Fibroblast of skin of right quadriceps (primary cell): ENCODE results near the gene ITGA3.
"Not testable (repeated sequence)": the region's sequence is repeated elsewhere in the genome, so short reads cannot be mapped to it uniquely, and the experiment has no call there.

Experiments used
- DNase-seq: peaks from one replicate; pipeline ENCODE4 v3.0.0-alpha.2; 2013

ITGA3 gene

DNA sequence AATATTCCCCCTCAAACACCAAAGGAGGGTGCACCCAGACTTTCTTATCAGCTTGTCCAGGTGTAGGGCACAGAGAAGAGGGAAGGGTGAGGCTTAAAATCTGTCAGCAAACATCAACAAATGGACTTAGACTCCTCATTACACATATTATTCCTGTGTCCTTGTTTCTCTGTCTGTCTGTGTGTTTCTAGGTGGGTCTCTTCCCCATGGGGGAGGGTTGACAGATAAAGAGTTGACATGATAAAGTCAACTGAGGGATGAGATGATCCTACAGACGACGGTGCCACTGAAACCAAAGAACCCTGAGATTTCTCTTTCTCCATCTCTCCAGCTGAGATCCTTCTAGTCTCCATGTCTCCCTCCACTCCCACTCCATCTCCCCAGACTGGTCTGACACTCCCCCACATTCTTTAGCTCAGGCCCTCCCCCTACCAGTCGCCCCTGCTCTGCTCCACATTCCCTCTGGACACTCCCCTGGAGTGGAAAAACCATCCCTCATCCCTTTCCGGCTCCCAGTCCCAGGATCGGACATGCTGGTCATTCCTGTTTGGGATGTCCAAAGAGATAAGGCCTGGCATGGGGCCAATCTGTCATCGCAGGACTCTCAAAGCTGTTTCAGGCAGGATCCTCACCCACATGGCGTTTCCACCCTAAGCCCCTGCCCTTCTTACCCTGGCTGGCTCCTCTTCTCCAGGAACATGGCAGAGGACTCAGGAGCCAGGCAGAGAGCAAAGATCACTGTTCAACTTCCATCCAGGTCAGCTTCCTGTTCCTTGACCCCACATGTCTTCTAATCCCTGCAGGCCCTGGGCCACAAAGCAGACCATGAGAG lies 2.9 kb upstream of the ITGA3 start:
- DNase-seq = no peak

DNA sequence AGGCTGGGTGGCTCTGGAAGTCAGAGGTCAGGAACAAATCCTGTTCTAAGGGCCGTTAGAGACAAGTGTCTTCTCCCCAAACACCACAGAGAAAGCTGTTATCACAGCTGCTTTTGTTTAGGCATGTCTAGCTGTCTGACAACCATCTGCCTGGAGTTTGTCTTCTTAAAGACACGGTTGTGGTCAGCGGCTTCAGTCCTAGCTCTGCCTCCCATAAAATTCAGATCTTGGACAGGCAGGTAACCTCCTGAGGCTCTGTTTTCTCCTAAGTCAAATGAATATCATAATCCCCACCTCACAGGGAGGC lies 2.3 kb upstream of the ITGA3 start:
- DNase-seq = no peak

DNA sequence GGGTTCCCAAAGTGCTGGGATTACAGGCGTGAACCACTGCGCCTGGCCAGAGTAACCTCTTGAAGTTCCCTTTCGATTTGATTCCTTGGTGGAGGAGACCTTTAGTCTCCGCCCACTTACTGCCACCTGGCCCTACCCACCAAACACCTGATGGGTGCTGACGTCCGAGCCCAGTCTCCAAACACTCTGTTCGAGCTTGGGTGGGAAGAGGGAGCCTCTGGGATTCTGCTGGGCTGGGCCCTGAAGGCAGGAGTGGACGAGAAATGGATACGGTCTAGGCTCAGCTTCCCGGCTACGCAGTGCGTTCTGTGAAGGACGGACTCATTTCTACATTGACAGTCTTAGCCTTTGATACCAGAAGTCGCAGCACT lies 870 bp upstream of the ITGA3 start:
- DNase-seq = no peak

DNA sequence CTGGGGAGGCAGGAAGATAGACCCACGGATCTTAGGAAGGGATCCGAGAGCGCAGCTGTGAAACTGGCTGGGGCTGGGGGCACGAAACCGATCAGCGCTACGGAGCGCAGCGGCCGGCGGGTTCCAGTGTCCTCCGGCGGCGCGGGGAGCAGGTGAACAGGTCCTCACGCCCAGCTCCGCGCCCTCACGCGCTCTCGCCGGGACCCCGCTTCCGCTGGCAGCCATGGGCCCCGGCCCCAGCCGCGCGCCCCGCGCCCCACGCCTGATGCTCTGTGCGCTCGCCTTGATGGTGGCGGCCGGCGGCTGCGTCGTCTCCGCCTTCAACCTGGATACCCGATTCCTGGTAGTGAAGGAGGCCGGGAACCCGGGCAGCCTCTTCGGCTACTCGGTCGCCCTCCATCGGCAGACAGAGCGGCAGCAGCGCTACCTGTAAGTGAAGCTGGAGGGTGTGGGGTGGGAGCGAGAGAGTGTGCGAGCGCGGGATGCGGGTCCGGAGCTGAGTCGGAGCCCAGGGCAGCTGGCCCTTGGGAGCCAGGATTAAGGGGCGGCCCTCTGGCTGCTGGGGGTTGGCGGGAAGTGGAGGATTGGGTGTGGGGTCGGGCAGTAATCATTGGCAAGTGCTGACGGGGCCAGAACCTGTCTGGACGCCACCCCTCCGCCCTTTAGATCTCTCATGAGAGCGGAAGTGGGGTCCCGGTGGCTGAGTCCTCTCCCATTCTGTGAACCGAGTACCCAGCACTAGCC lies 479 bp downstream of the ITGA3 start:
- peak; percentile 63 for DNase-seq

DNA sequence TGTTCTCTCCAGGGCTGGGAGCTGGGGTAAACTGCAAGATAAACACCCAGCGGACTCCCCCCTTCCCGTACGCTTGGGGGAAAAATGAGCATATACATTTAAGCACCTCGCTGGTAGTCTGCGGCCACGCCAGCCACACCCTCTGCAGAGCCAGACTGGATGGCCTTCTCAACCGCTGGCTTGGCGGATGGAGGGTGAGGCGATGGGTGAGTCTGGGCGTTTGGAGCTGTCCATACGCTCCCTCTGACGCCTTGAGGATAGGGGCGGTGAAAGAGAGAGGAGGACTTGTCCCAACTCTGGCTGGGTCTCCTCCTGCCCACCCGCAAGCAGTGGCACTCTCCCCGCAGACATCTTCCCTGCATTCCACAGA lies 1.0 kb downstream of the ITGA3 start:
- no peak for DNase-seq

DNA sequence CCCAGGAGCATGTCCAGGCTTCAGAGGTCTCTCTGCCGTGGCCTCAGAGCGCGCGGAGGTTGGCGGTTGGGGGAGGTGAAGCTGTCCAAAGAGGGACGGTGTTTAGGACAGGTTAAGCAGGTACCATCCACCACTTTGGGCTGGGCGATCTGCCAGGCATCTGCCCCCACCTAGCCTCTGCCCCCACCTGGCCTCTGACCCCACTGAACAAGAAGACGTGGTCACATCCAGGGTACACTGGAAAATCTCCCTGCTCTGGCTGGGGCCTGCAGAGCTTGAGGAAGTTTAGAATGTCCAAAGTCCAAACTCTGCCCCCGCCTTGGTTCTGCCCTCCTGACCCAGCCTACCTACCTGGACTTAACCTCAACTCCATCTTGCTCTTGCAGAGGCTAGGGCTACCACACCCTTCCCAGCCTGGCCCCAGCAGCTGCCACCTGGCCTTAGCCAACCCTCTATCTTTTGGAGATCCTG lies 1.6 kb downstream of the ITGA3 start:
- no peak for DNase-seq

DNA sequence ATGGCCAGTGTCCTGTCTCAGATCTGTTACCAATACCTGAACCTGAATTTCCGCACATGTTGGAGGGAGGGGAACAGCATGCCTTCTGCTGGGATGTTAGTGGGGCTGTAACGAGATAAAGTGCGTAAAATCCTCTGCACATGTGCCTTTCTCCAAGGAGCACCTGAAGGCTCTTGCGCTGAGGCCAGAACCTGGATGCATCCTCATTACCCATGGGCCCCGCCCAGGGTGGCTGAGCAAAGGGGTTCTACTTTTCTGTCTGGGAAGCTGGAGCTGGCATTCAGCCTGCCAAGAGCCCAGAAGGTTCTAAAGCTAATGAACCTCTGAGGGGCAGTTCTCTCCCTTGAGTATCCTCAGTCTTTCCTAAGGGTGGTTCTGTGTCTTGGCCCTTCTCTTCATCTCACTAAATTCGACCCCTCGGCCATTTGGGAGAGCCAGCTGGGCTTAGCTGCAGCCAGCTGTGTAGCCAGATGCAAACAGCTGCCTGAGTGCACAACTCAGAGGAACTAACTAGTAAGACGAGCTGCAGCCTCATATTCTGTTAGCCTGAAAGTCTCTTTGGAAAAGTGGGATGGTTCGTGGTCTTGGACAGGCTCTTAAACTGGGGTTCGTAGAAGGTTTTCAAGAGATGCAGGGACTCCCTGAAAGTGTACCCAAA lies 2.5 kb downstream of the ITGA3 start:
- no peak for DNase-seq

DNA sequence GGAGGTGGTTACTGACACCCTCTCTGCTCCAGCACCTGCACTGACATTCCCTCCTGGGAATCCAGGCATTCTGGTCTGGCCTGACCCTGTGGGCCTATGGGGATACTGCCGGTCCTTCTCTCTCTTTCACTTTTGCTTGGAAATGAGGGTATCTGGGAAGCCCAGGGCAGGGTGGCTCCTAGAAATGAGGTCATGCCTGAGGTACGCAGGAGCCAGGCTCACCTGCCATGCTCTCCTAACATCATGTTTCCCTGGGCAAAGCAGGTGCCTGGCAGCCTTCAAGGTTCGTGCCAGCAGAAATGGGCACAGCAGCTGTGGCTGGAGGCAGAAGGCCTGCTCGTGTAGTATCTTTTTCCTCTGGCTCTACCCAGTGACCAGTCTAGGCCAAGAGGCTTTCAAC lies 3.3 kb downstream of the ITGA3 start:
- DNase-seq = no peak

DNA sequence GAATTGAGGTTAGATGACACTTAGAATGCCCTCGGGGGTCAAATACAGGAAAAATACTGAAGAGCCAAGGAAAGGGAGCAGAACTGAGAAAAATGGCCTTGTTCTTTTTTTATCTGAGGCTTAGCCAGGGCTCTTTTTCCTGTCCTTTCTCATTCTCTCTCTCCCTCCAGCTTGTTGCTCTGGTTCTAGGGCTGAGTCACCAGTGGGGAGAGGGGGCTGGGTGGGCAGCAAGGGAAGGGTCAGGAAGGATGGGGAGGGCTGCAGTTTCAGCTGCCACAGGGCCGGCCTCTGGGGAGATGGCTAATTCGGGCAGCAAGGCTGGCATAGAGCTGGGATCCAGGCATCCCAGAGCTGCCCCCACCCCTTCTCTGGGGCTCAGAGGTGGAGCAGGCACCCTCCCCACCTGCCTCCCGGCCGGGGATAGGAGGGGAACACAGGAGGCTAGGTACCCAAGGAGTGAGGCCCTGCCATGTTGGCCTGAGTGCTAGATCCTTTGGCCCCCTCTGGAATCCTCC lies 3.9 kb downstream of the ITGA3 start:
- peak; percentile 57 for DNase-seq

DNA sequence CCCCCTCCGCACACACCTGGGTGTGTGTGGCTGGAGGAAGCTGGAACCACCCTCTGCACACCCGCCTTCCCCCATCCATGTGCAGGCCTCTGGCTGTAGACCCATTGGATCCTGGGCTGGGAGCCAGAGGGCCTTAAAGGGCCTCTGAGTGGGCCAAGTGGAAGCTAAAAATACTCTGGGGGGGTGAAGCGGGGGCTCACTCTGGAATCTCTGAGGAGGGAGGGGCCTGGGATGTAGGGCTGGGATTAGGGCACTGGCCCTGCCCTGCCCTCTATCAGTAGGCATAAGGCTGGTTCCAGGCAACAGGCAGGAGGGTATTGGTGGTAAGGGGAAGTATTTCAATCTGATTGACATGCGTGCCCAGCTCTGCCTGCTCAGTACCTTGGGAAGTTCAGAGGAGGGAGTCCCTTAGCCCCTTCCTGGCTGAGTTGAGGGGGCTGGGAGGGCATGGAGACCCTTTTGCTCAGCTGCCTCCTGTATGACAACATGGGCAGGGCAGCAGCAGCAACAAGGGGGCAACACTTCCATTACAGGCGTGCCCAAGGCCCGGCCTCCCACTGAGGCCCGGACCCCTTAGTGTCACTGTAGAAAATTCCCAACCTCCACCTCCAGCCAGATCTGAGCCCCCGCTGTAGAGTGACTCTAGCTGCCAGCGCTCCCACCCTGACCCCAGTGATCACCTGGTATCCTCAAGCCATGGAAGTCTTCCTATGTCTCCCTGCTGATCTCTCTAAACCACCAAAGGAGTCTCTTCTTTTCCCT lies 5.2 kb downstream of the ITGA3 start:
- peak; percentile 80 for DNase-seq

DNA sequence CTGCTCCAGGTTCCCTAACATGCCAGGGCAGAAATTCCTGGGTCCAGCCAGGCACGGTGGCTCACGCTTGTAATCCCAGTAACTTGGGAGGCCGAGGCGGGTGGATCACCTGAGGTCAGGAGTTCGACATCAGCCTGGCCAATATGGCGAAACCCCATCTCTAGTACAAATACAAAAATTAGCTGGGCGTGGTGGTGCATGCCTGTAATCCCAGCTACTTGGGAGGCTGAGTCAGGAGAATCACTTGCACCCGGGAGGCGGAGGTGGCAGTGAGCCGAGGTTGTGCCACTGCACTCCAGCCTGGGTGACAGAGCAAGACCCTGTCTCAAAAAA lies 5.8 kb downstream of the ITGA3 start:
- not testable (repeated sequence) for DNase-seq

DNA sequence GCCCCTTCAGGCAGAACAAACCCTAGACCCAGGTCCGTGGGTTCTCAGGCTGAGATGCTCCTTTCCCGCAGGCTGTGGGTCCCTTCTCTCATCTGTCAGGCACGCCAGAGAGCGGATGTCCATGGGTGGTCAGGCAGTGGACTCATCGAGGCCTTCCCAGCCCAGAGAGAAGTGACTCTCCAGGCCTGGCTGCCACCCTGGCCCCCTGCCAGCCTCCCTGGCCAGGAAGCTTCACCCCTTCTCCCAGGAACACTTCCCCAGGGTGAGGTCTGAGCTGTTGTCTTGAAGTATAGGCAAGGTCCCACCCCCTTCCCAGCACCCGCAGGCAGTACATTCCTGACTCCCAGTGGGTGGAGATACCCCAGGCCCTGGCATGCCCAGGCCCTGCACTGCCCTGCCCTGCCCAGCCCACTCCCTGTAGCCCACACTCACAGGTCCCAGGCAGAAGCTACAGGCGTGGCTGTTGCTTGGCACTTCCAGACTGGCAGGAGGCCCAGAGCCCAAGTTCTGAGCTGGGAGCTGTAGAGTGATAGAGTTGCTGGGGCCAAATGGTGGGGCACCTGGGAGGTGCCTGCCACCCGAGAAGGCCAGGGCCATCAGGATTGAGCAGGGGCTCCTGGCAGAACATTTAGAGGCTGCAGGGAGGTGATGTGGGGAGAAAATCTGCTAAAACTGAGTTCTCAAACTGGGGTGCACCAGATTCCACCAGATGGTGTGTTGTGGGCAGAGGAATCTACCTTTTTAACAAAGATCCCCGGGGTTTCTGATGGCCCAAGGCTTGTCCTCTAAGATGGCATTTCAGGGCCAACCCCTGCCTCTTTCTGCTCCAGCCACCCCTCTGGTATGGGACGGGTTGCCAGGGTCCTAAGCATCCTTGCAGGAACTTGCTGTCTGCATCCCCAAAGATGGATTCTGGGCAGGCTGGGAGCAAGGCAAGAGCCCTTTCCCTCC lies 6.7 kb downstream of the ITGA3 start:
- peak; percentile 43 for DNase-seq

DNA sequence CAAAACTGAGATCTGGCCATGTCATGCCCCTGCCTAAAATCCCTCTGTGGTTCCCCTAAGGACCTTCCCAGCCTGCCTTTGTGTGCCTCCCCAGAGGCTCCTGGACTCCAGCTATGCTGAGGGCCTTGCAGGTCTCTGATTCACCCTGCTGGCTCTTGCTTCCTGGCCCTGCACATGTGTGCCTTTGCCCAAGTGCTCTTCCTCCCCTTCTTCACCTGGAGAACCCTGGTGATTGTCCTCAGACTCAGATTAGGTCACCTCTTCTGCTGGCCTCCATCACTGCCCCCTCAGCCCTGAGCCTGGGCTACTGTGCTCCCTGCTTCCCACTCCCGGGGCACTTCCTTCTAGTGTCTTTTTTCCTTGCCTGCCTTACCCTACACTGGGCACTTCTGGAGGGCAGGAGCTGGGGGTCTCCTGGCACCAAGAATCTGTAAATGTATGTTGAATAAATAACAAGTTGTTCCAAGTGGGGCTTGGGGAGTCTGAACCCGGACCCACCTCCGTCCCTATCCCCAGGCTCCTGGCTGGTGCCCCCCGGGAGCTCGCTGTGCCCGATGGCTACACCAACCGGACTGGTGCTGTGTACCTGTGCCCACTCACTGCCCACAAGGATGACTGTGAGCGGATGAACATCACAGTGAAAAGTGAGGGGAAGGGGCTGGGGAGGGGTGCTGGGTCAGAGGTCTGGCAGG lies 7.8 kb downstream of the ITGA3 start:
- DNase-seq = peak; percentile 32

DNA sequence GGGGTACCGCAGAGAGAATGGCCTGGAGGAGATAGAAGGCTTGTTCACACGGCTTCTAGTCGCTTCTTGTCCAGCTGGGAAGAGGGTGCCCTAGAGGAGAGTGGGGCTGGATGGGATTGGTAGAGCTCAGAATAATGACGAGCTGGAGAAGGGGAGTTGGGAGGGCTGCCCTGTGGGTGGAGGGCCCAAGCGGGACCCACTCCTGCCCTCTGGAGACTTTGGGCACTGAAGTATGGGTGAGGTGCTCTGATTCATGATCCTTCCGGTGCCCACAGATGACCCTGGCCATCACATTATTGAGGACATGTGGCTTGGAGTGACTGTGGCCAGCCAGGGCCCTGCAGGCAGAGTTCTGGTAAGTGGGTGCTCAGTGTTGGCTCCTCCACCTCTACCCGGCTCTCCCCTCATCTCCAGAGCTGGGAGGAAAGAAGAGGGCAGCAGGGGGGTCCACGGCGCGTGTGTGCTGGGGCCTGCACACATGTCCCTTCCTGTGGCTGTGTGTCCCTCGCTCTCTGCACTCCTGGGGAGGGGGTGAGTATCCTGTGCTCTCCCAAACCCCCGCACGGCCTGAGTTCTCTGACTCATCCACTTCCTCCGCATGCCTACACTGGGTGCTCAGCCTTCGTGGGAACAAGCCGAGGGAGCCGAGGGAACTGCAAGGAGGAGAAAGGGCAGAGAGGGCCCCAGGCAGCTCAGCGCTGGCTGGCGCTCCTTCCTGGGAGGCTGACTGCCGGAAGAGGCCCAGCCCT lies 8.5 kb downstream of the ITGA3 start:
- peak; percentile 96 for DNase-seq

DNA sequence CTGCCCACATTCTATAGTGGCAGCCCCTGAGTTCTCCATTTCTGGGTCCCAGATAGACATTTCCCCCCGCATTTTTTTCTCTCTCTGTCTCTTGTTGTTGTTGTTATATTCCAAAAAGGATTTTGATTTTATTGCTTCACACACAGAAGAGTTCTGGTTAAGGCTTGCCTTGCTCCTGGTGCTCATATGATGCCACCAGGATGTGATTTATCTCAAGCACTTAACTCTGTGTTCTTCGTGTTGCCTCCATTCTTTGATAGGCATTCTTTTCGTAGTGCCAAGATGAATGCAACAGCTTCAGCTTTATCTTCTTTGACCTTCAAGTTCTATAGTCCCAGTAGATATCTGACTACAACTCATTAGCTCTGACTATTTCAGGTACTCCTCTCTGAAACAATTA lies 9.1 kb downstream of the ITGA3 start:
- DNase-seq = no peak

DNA sequence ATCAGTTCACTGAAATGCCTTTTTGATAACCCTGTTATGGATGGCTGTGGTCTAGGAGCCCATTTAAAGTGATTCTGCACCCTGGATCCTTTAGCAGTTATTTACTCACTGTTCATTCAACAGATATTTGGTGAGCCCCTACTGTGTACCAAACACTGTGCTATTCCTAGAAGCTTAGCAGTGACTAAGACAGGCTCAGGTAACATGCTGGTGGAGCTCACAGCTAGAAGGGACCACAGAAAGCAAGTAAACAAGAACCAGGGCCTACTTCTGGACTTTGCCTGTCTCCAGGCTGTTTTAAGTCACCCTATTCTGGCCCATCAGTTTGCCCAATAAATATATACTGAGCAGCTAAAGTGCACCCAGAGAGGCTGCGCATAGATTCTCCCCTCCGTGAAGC lies 11.1 kb downstream of the ITGA3 start:
- DNase-seq = no peak

DNA sequence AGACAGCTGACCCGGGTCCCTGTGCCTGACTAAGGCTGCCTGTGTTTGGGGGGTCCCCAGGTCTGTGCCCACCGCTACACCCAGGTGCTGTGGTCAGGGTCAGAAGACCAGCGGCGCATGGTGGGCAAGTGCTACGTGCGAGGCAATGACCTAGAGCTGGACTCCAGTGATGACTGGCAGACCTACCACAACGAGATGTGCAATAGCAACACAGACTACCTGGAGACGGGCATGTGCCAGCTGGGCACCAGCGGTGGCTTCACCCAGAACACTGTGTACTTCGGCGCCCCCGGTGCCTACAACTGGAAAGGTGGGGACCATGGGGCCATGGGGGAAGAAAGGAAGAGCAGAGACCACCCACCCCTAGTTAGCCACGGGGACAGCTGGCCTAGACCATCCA lies 12.1 kb downstream of the ITGA3 start:
- no peak for DNase-seq

DNA sequence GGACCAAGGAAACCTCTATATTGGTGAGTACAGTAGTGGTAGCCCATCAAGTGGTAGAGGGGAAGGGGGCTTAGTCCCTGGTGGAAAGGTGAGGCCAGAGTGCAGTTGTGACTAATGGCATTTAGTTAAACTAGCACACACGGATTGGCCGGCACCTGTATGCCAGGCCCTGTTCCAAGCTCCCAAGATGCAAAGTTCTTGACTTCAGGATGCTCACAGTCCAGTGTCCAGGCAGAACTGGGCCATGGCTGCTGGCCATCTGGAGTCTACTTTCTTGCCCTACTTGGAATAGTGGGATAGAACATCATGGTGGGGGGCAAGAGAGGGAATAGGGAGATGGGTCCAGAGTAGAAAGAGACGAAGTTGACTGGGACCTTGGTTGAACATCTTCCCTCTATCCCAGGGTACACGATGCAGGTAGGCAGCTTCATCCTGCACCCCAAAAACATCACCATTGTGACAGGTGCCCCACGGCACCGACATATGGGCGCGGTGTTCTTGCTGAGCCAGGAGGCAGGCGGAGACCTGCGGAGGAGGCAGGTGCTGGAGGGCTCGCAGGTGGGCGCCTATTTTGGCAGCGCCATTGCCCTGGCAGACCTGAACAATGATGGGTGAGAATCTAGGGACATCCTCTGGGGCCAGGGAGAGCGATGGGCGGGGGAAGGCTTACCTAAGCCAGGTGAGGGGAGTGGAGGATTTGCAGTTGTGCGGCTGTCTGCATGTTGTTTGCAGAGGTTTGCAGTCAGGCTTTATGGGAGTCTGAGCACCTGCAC lies 15.2 kb downstream of the ITGA3 start:
- no peak for DNase-seq

DNA sequence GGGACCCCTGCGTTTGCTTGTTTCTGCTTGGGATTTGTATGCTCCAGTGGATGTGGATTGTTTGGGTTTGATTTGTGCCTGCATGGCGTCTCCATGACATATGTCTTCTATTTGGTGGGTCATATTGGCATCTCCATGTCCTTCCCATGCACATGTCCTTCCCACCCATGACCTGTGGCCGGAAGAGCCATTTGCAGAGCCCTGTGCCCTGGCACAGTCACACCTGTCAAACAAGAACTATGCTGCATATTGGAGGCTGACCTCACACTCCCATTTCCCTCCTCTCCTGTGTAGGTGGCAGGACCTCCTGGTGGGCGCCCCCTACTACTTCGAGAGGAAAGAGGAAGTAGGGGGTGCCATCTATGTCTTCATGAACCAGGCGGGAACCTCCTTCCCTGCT lies 15.8 kb downstream of the ITGA3 start:
- no peak for DNase-seq

DNA sequence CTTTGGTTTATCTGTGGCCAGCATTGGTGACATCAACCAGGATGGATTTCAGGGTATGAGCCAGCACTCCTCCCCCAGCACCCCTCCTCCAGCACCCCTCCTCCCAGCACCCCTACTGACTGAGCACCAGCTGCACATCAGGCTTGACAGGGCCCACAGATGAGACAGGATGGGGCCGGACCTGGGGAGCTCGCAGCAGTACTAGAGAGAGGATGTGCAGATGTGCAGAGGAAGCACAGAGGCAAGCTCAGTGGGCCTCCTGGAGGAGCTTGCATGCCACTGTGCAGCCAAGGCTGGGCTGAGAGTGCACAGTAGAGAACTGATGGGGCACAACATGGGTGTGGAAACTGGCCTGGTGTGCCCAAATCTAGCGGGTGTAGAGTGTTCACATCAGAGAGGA lies 16.2 kb downstream of the ITGA3 start:
- no peak for DNase-seq
